Caco-2 (cell line): ENCODE data around the gene LMO1. TPM values are rescaled to one million over a fixed set of nuclear protein-coding genes. Genes with fewer than 3 reads are reported as not detected.

Experiments
- BruUV-seq: library from RNA; stranded (reverse); fragments of 400-500 nt; replicated peaks from 2 replicates; lab custom pipeline; 2021; lab: Mats Ljungman, UMichigan
- CTCF ChIA-PET: fragments of 300-600 bp; sonication (Branson Sonifier 250); formaldehyde crosslinking; loops from one replicate; lab custom pipeline; 2022; ENCODE audit warnings: antibody characterized with exemption; lab: Charles Lee
- POLR2A ChIA-PET: fragments of 300-600 bp; sonication (Branson Sonifier 250); formaldehyde crosslinking; loops from one replicate; lab custom pipeline; 2022; ENCODE audit warnings: antibody characterized with exemption; lab: Charles Lee
- DNase-seq, 2 experiments: peaks; one replicate each; pipeline versions ENCODE4 v3.0.0 to v3.0.0-alpha.2; 2020 to 2022
- H3K27me3 ChIP-seq: replicated peaks from 2 replicates; pipeline ENCODE4 v1.6.0; 2011; ENCODE audit warnings: low read length; ENCODE audit not compliant: control insufficient read depth, insufficient read depth
- H3K36me3 ChIP-seq: 2 replicates; pipeline ENCODE4 v1.5.1; 2011; ENCODE audit warnings: low read length; ENCODE audit not compliant: control insufficient read depth, insufficient read depth
- H3K4me1 ChIP-seq: fragments of 250-450 bp; sonication (Bioruptor Pico); 2 replicates; pipeline ENCODE4 v1.5.1; 2020; ENCODE audit warnings: mild to moderate bottlenecking
- H3K4me3 ChIP-seq: 2 replicates; pipeline ENCODE4 v1.5.1; 2011; ENCODE audit warnings: low read depth, mild to moderate bottlenecking, control low read depth, low read length
- H3K9me3 ChIP-seq: fragments of 250-450 bp; sonication (Bioruptor Pico); 2 replicates; pipeline ENCODE4 v1.5.1; 2020; ENCODE audit warnings: mild to moderate bottlenecking, moderate library complexity
- H3K27ac Mint-ChIP-seq: one replicate; pipeline ENCODE4 v1.8.0; 2022; ENCODE audit warnings: mixed read lengths; ENCODE audit not compliant: unreplicated experiment
- H3K27me3 Mint-ChIP-seq: one replicate; pipeline ENCODE4 v1.8.0; 2022; ENCODE audit warnings: mixed read lengths; ENCODE audit not compliant: insufficient read depth, unreplicated experiment
- H3K36me3 Mint-ChIP-seq: one replicate; pipeline ENCODE4 v1.8.0; 2022; ENCODE audit warnings: mild to moderate bottlenecking, mixed read lengths; ENCODE audit not compliant: insufficient read depth, unreplicated experiment
- H3K4me1 Mint-ChIP-seq: one replicate; pipeline ENCODE4 v1.8.0; 2022; ENCODE audit warnings: low read depth, mixed read lengths; ENCODE audit not compliant: unreplicated experiment
- H3K4me3 Mint-ChIP-seq: one replicate; pipeline ENCODE4 v1.8.0; 2022; ENCODE audit warnings: mild to moderate bottlenecking, moderate library complexity, mixed read lengths; ENCODE audit not compliant: unreplicated experiment
- H3K9me3 Mint-ChIP-seq: one replicate; pipeline ENCODE4 v1.8.0; 2022; ENCODE audit warnings: mixed read lengths; ENCODE audit not compliant: unreplicated experiment
- intact Hi-C: fragments of 100-400 bp; cut with micrococcal nuclease; formaldehyde crosslinking; loops from one replicate; pipeline ENCODE4 v1.10.0; 2022; ENCODE audit not compliant: unreplicated experiment
- total RNA-seq: library from RNA; stranded (reverse); gene quantifications from 2 replicates; pipeline ENCODE4 v1.2.3, GENCODE V29; 2022
- TF ChIP-seq, protein P1 (sequence below), 2 experiments: fragments of 200-600 bp in 1 of 2; IDR thresholded peaks; 1 replicate in 1 of 2; 2 replicates in 1 of 2; pipeline versions ENCODE4 v1.5.1 to v1.8.0; 2011 to 2022; ENCODE audit warnings: antibody characterized with exemption in 1 of 2, control low read depth in 1 of 2, inconsistent platforms in 1 of 2, low read depth in 1 of 2, low read length in 1 of 2, mild to moderate bottlenecking in 1 of 2, moderate library complexity in 1 of 2; ENCODE audit not compliant: insufficient read depth in 1 of 2, severe bottlenecking in 1 of 2, unreplicated experiment in 1 of 2

Gene LMO1
- total RNA-seq, 1 experiment from 2014 or later, result not detected

DNA sequence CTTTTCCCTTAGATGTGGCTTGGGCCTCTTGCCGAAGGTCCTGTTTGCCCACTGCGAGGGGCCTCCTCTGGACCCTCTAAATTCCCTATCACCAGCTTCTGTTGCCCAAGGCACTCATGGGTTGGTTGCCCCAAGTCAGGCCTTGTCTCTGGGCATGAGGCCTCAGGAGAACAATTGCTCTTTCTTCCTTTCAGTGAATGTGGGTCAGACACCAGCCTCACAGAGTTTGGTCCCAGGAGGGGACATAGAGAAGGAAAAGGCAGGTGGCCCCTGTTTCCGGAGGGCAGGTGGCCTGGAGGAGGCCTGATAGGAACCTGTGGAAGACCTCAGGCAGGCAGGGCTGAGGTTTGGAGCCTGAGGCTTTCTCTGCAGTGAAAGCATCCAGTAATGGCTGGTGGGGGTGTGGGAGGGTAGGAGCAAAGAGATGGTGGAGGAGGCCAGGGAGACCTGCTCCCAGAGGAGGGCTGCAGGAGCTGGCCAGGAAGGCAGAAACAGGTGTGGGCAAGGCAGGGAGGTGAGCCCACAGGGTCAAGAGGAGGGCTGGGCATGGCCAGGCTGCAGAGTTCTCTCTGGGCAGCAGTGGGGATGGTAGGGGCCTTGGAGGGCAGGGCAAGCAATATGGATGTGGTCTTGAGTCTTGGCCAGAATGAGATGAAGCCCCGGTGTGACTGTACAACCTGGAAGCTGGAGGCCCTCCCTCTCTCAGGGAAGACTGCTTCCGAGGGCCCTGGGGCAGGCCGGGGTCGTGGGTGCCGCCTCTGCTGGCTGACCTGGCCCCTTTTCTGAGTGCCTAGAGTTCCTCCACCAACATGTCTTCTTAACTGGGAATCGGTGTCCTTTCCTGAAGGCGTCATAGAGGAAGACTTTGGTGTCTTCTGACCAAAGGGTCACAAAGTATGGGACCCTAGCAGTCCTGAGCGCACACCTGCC, 28.0 kb upstream of the LMO1 start:
- Histone ChIP-seq H3K36me3 (no peaks in the 10 kb centered on the region), H3K4me1 (no peaks in the 10 kb centered on the region), H3K9me3 (no peaks in the 10 kb centered on the region), H3K4me3 (no peak overlapping the region), H3K27me3 (peaks cover 3% of the 10 kb centered on the region)
- DNase-seq, result no peak
- Mint-ChIP-seq H3K36me3 (no peaks in the 10 kb centered on the region), H3K4me3 (no peak overlapping the region), H3K27ac (no peak overlapping the region), H3K27me3 (peaks cover 18% of the 10 kb centered on the region), H3K9me3 (no peaks in the 10 kb centered on the region), H3K4me1 (no peaks in the 10 kb centered on the region)
- intact Hi-C loops, result no loop called here
- CTCF ChIA-PET, result no interaction called here
- no TSS peak for BruUV-seq
- POLR2A ChIA-PET, result no interaction called here
- TF ChIP-seq, protein P1, sequence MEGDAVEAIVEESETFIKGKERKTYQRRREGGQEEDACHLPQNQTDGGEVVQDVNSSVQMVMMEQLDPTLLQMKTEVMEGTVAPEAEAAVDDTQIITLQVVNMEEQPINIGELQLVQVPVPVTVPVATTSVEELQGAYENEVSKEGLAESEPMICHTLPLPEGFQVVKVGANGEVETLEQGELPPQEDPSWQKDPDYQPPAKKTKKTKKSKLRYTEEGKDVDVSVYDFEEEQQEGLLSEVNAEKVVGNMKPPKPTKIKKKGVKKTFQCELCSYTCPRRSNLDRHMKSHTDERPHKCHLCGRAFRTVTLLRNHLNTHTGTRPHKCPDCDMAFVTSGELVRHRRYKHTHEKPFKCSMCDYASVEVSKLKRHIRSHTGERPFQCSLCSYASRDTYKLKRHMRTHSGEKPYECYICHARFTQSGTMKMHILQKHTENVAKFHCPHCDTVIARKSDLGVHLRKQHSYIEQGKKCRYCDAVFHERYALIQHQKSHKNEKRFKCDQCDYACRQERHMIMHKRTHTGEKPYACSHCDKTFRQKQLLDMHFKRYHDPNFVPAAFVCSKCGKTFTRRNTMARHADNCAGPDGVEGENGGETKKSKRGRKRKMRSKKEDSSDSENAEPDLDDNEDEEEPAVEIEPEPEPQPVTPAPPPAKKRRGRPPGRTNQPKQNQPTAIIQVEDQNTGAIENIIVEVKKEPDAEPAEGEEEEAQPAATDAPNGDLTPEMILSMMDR (IDR thresholded peaks at IDR 0.05; ENCODE audit: insufficient read depth in 1 of 2, low read depth in 1 of 2, low read length in 1 of 2, severe bottlenecking in 1 of 2, unreplicated experiment in 1 of 2), result no peak

DNA sequence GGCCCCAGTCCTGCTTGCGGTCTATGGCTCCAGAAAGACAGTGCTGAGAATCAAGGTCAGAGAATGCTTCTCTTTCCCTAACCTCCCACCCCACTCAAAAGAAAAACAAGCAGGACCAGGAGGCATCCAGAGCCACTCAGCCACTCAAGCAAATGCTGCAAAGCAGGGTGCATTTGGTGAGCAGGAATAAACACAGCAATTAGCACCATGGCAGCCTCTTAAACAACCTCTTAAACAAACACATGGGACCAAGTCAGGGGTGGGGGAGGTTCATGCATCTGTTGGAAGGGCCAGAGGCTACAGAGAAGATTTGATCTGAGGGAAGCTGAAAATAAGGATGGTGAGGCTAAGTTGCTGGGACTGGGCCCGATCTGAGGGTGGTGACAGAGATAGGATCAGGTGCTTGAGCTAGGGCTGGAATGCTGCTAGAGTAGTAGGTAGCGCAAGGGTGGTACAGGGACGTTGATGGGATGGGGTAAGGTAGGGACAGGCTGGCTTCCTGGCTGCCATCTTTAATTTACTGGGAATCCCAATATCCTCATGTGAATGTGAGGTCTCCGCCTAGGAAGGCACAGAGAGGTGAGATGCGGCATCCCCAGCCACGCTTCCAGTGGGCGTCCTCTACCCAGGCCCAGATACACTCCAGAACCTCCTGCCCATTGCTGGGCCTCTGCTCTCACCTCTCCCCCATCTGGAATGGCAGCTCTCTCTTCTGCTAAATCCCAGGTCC, 26.6 kb upstream of the LMO1 start:
- Mint-ChIP-seq H3K4me1 (no peaks in the 10 kb centered on the region), H3K36me3 (no peaks in the 10 kb centered on the region), H3K9me3 (no peaks in the 10 kb centered on the region), H3K27me3 (peaks cover 18% of the 10 kb centered on the region), H3K4me3 (no peak overlapping the region), H3K27ac (no peak overlapping the region)
- Histone ChIP-seq H3K9me3 (no peaks in the 10 kb centered on the region), H3K27me3 (peaks cover 4% of the 10 kb centered on the region; the same call in 1 of the 2 replicates), H3K4me3 (no peak overlapping the region), H3K36me3 (no peaks in the 10 kb centered on the region), H3K4me1 (no peaks in the 10 kb centered on the region)
- TF ChIP-seq, protein P1 (IDR thresholded peaks at IDR 0.05; ENCODE audit: insufficient read depth in 1 of 2, low read depth in 1 of 2, low read length in 1 of 2, severe bottlenecking in 1 of 2, unreplicated experiment in 1 of 2), result no peak
- intact Hi-C loops, result no loop called here
- no TSS peak for BruUV-seq
- CTCF ChIA-PET, result interaction anchor here (0.6 kb wide), 1 partner anchor 297 kb away, joined by 3 read pairs; no protein-coding TSS in a partner anchor
- POLR2A ChIA-PET, result no interaction called here
- DNase-seq, result no peak

DNA sequence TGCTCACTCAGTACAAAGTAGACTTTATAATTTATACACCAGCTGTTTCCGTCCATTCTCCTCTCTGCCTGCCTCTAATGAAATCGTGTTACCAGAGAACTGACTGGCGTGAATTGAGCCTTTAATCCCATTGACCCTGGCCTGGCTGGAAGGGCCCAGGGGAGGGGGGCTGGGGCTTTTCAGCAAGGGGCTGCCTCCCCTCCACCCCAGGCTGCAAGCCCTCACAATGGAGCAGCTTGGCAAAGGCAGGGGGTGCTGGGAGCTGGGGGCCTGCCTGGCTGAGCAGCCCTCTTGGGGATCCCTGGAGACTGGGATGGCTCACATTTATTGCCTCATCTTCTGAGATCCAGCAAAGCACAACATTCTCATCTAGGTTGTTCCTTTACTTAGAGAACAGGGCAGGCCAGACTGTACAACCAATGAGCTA, 25.8 kb upstream of the LMO1 start:
- H3K4me3 Mint-ChIP-seq, result no peak overlapping the region
- no peaks in the 10 kb centered on the region for H3K4me1 Mint-ChIP-seq
- Histone ChIP-seq H3K4me1 (no peaks in the 10 kb centered on the region), H3K27me3 (peaks cover 4% of the 10 kb centered on the region; the same call in 1 of the 2 replicates), H3K36me3 (no peaks in the 10 kb centered on the region), H3K4me3 (no peak overlapping the region), H3K9me3 (no peaks in the 10 kb centered on the region)
- intact Hi-C loops, result no loop called here
- H3K27me3 Mint-ChIP-seq, result peaks cover 18% of the 10 kb centered on the region
- POLR2A ChIA-PET, result no interaction called here
- TF ChIP-seq, protein P1 (IDR thresholded peaks at IDR 0.05; ENCODE audit: insufficient read depth in 1 of 2, low read depth in 1 of 2, low read length in 1 of 2, severe bottlenecking in 1 of 2, unreplicated experiment in 1 of 2), result no peak
- no peak for DNase-seq
- no peaks in the 10 kb centered on the region for H3K9me3 Mint-ChIP-seq
- no peak overlapping the region for H3K27ac Mint-ChIP-seq
- CTCF ChIA-PET, result no interaction called here
- no TSS peak for BruUV-seq
- no peaks in the 10 kb centered on the region for H3K36me3 Mint-ChIP-seq
